Measurements from ENCODE around the gene DNASE1.

The DNASE1 gene

DNA sequence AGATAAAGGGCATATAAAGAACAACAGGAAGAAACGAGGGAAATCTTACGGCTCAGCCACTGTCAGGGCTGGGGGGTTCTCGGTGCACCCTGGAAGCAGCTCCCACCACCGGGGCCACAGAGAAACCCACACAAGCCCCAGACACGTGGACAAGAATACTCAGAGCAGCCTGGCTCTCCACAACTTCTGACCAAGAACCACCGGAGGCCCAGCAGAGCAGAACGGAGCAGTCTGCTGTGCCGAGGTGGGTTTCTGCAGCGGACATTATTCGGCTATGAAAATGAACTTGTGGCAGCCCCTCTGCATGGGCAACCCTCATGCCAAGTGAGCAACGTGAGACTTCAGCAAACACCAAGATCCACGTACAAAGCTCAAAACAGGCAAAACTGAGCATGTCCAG is 6.8 kb downstream of the DNASE1 start:
- TF ChIP-seq, protein P1, sequence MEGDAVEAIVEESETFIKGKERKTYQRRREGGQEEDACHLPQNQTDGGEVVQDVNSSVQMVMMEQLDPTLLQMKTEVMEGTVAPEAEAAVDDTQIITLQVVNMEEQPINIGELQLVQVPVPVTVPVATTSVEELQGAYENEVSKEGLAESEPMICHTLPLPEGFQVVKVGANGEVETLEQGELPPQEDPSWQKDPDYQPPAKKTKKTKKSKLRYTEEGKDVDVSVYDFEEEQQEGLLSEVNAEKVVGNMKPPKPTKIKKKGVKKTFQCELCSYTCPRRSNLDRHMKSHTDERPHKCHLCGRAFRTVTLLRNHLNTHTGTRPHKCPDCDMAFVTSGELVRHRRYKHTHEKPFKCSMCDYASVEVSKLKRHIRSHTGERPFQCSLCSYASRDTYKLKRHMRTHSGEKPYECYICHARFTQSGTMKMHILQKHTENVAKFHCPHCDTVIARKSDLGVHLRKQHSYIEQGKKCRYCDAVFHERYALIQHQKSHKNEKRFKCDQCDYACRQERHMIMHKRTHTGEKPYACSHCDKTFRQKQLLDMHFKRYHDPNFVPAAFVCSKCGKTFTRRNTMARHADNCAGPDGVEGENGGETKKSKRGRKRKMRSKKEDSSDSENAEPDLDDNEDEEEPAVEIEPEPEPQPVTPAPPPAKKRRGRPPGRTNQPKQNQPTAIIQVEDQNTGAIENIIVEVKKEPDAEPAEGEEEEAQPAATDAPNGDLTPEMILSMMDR (IDR thresholded peaks at IDR 0.05; ENCODE audit: low read depth, low read length): no peak
- H3K9me3 ChIP-seq: no peaks in the 10 kb centered on the region
- no peak overlapping the region for H3K4me3 ChIP-seq (ENCODE audit: low read depth, low read length)
- H3K4me1 ChIP-seq: no peaks in the 10 kb centered on the region
- H3K36me3 ChIP-seq: peaks cover 97% of the 10 kb centered on the region
- DNase-seq: no peak
- H3K27me3 ChIP-seq: no peaks in the 10 kb centered on the region

DNA sequence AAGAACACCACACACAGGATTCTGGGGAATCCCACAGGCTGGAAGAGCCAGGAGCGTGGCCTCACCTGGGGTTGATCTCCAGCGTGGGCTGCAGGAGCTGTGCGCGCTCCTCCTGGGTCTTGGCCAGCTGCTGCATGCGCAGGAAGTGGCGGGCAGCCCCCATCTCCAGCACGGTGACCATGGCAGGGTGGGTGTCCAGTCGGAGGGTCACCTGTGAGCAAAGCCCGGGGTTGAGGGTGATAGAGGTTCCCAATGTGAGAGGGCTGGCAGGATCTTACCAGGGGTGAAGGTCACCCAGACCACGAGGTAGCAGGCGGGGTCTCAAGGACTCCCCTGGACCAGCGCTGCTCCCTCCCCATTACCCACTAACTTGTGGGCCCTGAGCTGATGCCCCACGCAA is 7.4 kb downstream of the DNASE1 start:
- no peak overlapping the region for H3K4me3 ChIP-seq (ENCODE audit: low read depth, low read length)
- no peaks in the 10 kb centered on the region for H3K27me3 ChIP-seq
- no peak for DNase-seq
- TF ChIP-seq, protein P1 (IDR thresholded peaks at IDR 0.05; ENCODE audit: low read depth, low read length): no peak
- peaks cover 98% of the 10 kb centered on the region for H3K36me3 ChIP-seq
- H3K4me1 ChIP-seq: no peaks in the 10 kb centered on the region
- H3K9me3 ChIP-seq: no peaks in the 10 kb centered on the region

DNA sequence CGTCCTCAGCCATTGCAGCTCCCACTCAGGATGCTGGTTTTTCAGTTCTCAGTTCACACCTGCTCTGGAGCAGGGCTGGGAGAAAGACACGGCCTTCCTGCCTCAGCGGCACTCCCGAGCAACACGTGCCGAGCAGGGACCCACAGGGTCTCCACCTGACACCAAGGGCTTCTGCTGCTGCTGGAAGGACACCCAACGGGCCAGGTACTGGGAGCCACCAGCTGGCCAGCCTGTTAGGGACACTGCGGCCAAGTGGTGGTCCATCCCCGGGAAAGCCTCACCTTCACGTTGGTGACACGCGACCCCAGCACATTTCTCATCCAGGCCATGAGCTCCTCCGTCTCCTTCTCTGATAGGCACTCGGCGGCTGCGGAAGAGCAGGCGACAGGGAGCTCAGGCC is 8.1 kb downstream of the DNASE1 start:
- H3K4me3 ChIP-seq (ENCODE audit: low read depth, low read length): no peak overlapping the region
- TF ChIP-seq, protein P1 (IDR thresholded peaks at IDR 0.05; ENCODE audit: low read depth, low read length): no peak
- no peaks in the 10 kb centered on the region for H3K9me3 ChIP-seq
- H3K27me3 ChIP-seq: no peaks in the 10 kb centered on the region
- H3K4me1 ChIP-seq: no peaks in the 10 kb centered on the region
- H3K36me3 ChIP-seq: peaks cover 94% of the 10 kb centered on the region
- DNase-seq: no peak

DNA sequence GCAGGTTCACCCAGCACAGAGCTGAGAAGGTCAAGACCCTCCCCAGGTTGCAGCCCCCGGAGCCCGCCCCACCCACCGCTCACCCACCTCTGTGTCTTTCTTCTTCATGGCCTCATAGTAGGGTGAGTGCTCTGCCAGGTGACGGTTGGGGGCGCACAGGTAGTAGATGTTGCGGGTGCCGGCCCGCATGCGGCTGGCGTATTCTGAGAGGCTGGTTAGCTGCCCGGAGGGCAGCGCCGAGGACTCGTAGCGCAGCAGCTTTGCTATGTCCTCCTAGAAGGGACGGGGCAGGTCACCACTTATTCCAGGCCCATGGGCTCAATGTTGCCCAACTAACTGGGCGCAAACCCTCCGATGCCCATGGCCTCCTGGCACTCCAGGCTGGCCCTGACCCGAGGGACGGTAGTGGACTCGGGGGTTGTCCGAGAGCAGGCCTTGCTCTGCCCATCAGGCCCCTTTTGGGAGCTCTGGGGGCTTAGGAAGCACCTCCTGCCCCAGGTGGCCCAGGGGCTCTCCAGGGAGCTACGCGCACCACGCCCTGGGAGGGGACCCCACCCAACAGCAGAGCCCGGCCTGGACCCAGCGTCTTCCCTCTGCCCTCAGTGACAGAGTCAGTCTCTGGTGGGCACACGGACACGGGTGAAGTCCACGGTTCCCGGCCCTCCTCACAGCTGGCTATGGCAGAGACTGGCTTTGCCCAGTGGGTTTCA is 9.9 kb downstream of the DNASE1 start:
- Histone ChIP-seq H3K27me3 (no peaks in the 10 kb centered on the region), H3K9me3 (no peaks in the 10 kb centered on the region), H3K4me3 (ENCODE audit: low read depth, low read length) (no peak overlapping the region), H3K4me1 (no peaks in the 10 kb centered on the region), H3K36me3 (peaks cover 92% of the 10 kb centered on the region)
- DNase-seq: no peak
- TF ChIP-seq, protein P1 (IDR thresholded peaks at IDR 0.05; ENCODE audit: low read depth, low read length): no peak

DNA sequence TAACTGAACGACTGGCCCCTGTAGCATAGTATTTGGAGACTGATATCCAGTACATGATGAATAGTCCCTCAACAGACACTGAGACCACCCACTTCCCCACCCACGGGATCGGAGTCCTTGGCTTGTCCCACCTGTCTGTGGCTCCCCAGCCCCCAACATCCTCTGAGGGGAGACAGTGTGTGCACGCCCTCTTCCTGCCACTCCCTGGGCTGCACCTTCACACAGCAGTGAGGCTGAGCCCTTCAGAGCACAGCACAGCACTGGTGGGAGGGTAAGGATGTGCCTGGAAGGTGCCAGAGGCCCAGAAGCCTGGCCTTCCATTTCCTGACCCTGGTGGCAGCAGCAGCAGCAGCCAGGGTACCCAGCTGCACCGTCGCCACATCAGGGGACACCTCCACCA is 11.0 kb downstream of the DNASE1 start:
- TF ChIP-seq, protein P1 (IDR thresholded peaks at IDR 0.05; ENCODE audit: low read depth, low read length): no peak
- Histone ChIP-seq H3K9me3 (no peaks in the 10 kb centered on the region), H3K27me3 (no peaks in the 10 kb centered on the region), H3K36me3 (peaks cover 90% of the 10 kb centered on the region), H3K4me1 (no peaks in the 10 kb centered on the region), H3K4me3 (ENCODE audit: low read depth, low read length) (no peak overlapping the region)
- DNase-seq: no peak

DNA sequence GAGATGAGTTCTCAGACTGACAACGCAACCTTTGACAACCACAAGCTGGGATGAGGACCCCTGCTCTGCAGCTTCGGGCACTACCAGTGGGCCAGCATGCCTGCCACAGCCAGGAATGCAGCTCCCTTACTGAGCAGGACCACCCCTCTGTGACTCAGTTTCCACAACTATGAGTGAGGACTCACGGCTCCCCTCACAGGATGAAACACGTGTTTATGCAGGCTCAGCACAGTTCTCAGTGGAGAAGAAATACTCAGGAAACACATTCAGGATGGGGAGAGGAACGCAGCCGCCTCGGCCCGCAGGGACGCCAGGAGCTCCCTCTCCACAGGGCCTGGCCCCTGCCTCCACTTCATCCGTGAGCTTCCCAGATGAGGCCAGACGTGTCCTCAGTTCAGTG is 14.1 kb downstream of the DNASE1 start:
- TF ChIP-seq, protein P1 (IDR thresholded peaks at IDR 0.05; ENCODE audit: low read depth, low read length): no peak
- H3K4me3 ChIP-seq (ENCODE audit: low read depth, low read length): no peak overlapping the region
- DNase-seq: no peak
- H3K4me1 ChIP-seq: no peaks in the 10 kb centered on the region
- peaks cover 91% of the 10 kb centered on the region for H3K36me3 ChIP-seq
- no peaks in the 10 kb centered on the region for H3K27me3 ChIP-seq
- no peaks in the 10 kb centered on the region for H3K9me3 ChIP-seq

Data from BE2C (cell line).